GM15510 (cell line): ENCODE data around the gene COL5A1.

Source experiments
- POLR2A ChIP-seq: IDR thresholded peaks from 3 replicates; pipeline ENCODE4 v1.6.1; 2011; ENCODE audit warnings: borderline replicate concordance; ENCODE audit not compliant: insufficient read length; ENCODE audit errors: extremely low read depth

Gene COL5A1

GRCh38 chr9:134678666-134679443, 37.3 kb downstream of the COL5A1 start:
- no peak for TF ChIP-seq POLR2A

- TF ChIP-seq POLR2A: no peak
Observed at GRCh38 chr9:134679616-134680392, 38.2 kb downstream of the COL5A1 start.

GRCh38 chr9:134680393-134681060, 38.9 kb downstream of the COL5A1 start:
- no peak for TF ChIP-seq POLR2A

- TF ChIP-seq POLR2A: no peak
Observed at GRCh38 chr9:134681061-134681661, 39.6 kb downstream of the COL5A1 start.

GRCh38 chr9:134682026-134682425, 40.4 kb downstream of the COL5A1 start:
- TF ChIP-seq POLR2A: no peak

- no peak for TF ChIP-seq POLR2A
Observed at GRCh38 chr9:134682651-134683364, 41.2 kb downstream of the COL5A1 start.

- TF ChIP-seq POLR2A: no peak
Observed at GRCh38 chr9:134683714-134684374, 42.2 kb downstream of the COL5A1 start.

- TF ChIP-seq POLR2A: no peak
Observed at GRCh38 chr9:134684375-134684723, 42.7 kb downstream of the COL5A1 start.

GRCh38 chr9:134685784-134686183, 44.2 kb downstream of the COL5A1 start:
- no peak for TF ChIP-seq POLR2A

- no peak for TF ChIP-seq POLR2A
Observed at GRCh38 chr9:134686896-134687295, 45.3 kb downstream of the COL5A1 start.

- no peak for TF ChIP-seq POLR2A
Observed at GRCh38 chr9:134687556-134687955, 46.0 kb downstream of the COL5A1 start.

- TF ChIP-seq POLR2A: no peak
Observed at GRCh38 chr9:134688231-134688630, 46.6 kb downstream of the COL5A1 start.

GRCh38 chr9:134688661-134689320, 47.2 kb downstream of the COL5A1 start:
- TF ChIP-seq POLR2A: no peak

- TF ChIP-seq POLR2A: no peak
Observed at GRCh38 chr9:134689321-134690181, 47.9 kb downstream of the COL5A1 start.
